Left lung (tissue), 10 donors: ENCODE results near the gene ABHD16A. TPM values are rescaled to one million over a fixed set of nuclear protein-coding genes. Genes with fewer than 3 reads are reported as not detected.

Experiments used
- ATAC-seq: fragments of 200-7000 bp; cut with Tn5 transposase; one replicate; pipeline ENCODE4 v1.9.1; 2020; ENCODE audit warnings: moderate library complexity
- DNase-seq, 4 donors: peaks; one replicate each; pipeline ENCODE4 v3.0.0-alpha.2; 2013 to 2020
- H3K27ac ChIP-seq, 2 donors: fragments of 200-600 bp; sonication (generic) in 1 of 2; one replicate each; pipeline versions ENCODE4 v1.5.0 to v1.8.0; 2020 to 2021
- H3K27me3 ChIP-seq, 2 donors: fragments of 200-600 bp; sonication (generic) in 1 of 2; one replicate each; pipeline versions ENCODE4 v1.5.0 to v1.8.0; 2020 to 2021
- H3K36me3 ChIP-seq, 2 donors: fragments of 200-600 bp; sonication (generic) in 1 of 2; one replicate each; pipeline versions ENCODE4 v1.5.0 to v1.8.0; 2020 to 2021
- H3K4me1 ChIP-seq, 2 donors: fragments of 200-600 bp; one replicate each; pipeline ENCODE4 v1.8.0; 2021
- H3K4me3 ChIP-seq, 2 donors: fragments of 200-600 bp; sonication (generic) in 1 of 2; one replicate each; pipeline versions ENCODE4 v1.5.0 to v1.8.0; 2020 to 2021; ENCODE audit warnings: mild to moderate bottlenecking in 1 of 2
- H3K9me3 ChIP-seq, 2 donors: fragments of 200-600 bp; sonication (generic) in 1 of 2; one replicate each; pipeline versions ENCODE4 v1.5.0 to v1.8.0; 2020 to 2021
- CTCF ChIP-seq, 2 donors: fragments of 200-600 bp; sonication (generic) in 1 of 2; IDR thresholded peaks; one replicate each; pipeline versions ENCODE4 v1.5.0 to v1.8.0; 2021; ENCODE audit warnings: antibody characterized with exemption in 2 of 2
- intact Hi-C, 2 donors: fragments of 100-400 bp; cut with DNase I; formaldehyde crosslinking; loops; one replicate each; pipeline versions ENCODE4 v1.11.2 to v1.14.2; 2022
- polyA plus RNA-seq, 6 donors: library from polyadenylated mRNA; unstranded; fragments of 120-200 nt; gene quantifications; one replicate each; pipeline ENCODE4 v1.2.1, GENCODE V29; 2013; ENCODE audit not compliant: insufficient read length in 6 of 6
- total RNA-seq, 2 donors: library from RNA; stranded (reverse); fragmentation: NEBNext Ultra II Directional; extraction: Animal tissue kit (Norgen Biotek cat#: 25700); gene quantifications; one replicate each; pipeline ENCODE4 v1.2.1, GENCODE V29; 2021
- donor health status: DM: no; HTN: yes; CAD: no.
- donor health status: DM: no; HTN: no; CAD: no.

The ABHD16A gene
- total and polyA plus RNA-seq, 8 donors, result 53.6 to 63.9 (median 58.1) TPM

- no peaks in the 10 kb centered on the region for H3K9me3 ChIP-seq
- intact Hi-C loops, result no loop called here
- peak overlapping the region; percentile 93 to 97 for H3K27ac ChIP-seq
- peaks cover 33 to 67% of the 10 kb centered on the region in 2 donors for H3K4me1 ChIP-seq
- peak overlapping the region; percentile 78 to 97 for H3K4me3 ChIP-seq
- H3K27me3 ChIP-seq, result no peaks in the 10 kb centered on the region
- peaks cover 4 to 24% of the 10 kb centered on the region in 2 donors for H3K36me3 ChIP-seq
- TF ChIP-seq CTCF (IDR thresholded peaks at IDR 0.05), result no peak
- no peak for ATAC-seq
- DNase-seq, result no peak
These were observed 33.7 kb upstream of the ABHD16A start for GRCh38 chr6:31736768-31737314.

- Histone ChIP-seq H3K4me3 (peak within 1 kb of the TSS; percentile 78 to 97), H3K36me3 (peaks cover 4 to 31% of the 10 kb centered on the region in 2 donors), H3K27ac (peak within 1 kb of the TSS; percentile 93 to 97), H3K4me1 (peaks cover 33 to 73% of the 10 kb centered on the region in 2 donors), H3K9me3 (no peaks in the 10 kb centered on the region), H3K27me3 (no peaks in the 10 kb centered on the region)
- ATAC-seq (peak; percentile 66), DNase-seq (peak; percentile 74 to 97 (median 90))
- TF ChIP-seq CTCF (IDR thresholded peaks at IDR 0.05), result no peak
- intact Hi-C loops, result no loop called here
These were observed 33.1 kb upstream of the ABHD16A start, which contains the start of gene CLIC1 for GRCh38 chr6:31736021-31736767. CLIC1 (minus strand) TSS chr6:31736530; CDS start chr6:31736300, 230 bp downstream.

- intact Hi-C loops, result no loop called here
- TF ChIP-seq CTCF (IDR thresholded peaks at IDR 0.05), result no peak
- Histone ChIP-seq H3K4me3 (peak overlapping the region; percentile 78 to 97), H3K4me1 (peaks cover 32 to 77% of the 10 kb centered on the region in 2 donors), H3K27me3 (no peaks in the 10 kb centered on the region), H3K9me3 (no peaks in the 10 kb centered on the region), H3K36me3 (peaks cover 4 to 42% of the 10 kb centered on the region in 2 donors), H3K27ac (peak overlapping the region; percentile 93 to 97)
- DNase-seq (peak in 2 of 4 donors; percentile 66 to 81), ATAC-seq (peak; percentile 14)
These were observed 31.8 kb upstream of the ABHD16A start for GRCh38 chr6:31734821-31735406.

DNA sequence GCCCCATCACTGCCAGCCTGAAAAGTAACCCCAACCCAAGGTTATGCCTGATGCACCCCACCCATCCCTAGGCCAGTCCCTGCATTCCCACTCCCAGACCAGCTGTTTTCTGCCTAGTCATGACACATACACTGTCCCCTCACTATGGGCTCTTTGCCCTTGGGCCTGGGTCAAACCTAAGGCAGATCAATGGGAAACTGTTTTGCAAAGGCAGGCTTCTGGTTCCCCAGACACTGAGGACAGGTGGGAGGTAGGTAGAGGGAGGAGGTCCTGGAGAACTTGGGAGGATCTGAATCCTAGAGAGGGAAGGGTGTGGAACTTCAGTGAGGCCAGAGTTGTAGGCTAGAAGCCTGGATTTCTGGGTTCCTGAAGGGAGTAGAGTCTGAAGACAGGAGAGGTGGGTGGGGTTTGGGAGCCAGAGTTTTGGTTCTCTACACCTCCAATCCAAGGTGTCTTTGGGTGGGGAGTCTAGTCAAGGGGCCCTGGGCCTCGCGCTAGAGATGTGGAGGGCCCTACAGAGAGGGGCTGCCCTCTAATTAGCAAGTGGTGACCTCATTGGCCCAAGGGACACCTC, 31.2 kb upstream of the ABHD16A start:
- ATAC-seq (no peak), DNase-seq (no peak)
- peak overlapping the region; percentile 93 to 97 for H3K27ac ChIP-seq
- no peaks in the 10 kb centered on the region for H3K9me3 ChIP-seq
- no peak for TF ChIP-seq CTCF (IDR thresholded peaks at IDR 0.05)
- intact Hi-C loops, result no loop called here
- H3K36me3 ChIP-seq, result peaks cover 4 to 42% of the 10 kb centered on the region in 2 donors
- peaks cover 31 to 75% of the 10 kb centered on the region in 2 donors for H3K4me1 ChIP-seq
- peak overlapping the region; percentile 78 to 97 for H3K4me3 ChIP-seq
- H3K27me3 ChIP-seq, result no peaks in the 10 kb centered on the region
